GM08714 (cell line): Measurements from ENCODE around the gene BEST4.
"Not testable (repeated sequence)": the region's sequence is repeated elsewhere in the genome, so short reads cannot be mapped to it uniquely, and the experiment has no call there.

Experiments used
- H3K4me3 ChIP-seq: fragments of 200-500 bp; sonication (Bioruptor generic); 2 replicates; pipeline ENCODE4 v1.5.1; 2014; ENCODE audit warnings: mild to moderate bottlenecking, low read length, inconsistent platforms
- ZNF274 ChIP-seq: IDR thresholded peaks from 2 replicates; pipeline ENCODE4 v1.6.1; 2012; ENCODE audit warnings: mild to moderate bottlenecking, low read depth, low read length

BEST4 gene

GRCh38 chr1:44799770-44800584, 12.0 kb upstream of the BEST4 start, which contains the start of gene PLK3:
PLK3 (plus strand) TSS chr1:44800377; CDS start chr1:44800464, 87 bp downstream.
- H3K4me3 ChIP-seq = peak within 1 kb of the TSS; percentile 87
- no peak for TF ChIP-seq ZNF274

GRCh38 chr1:44798481-44799365, 10.8 kb upstream of the BEST4 start:
- no peak overlapping the region for H3K4me3 ChIP-seq
- no peak for TF ChIP-seq ZNF274

- H3K4me3 ChIP-seq = not testable (repeated sequence)
These were observed 9.9 kb upstream of the BEST4 start for GRCh38 chr1:44797886-44798285.

- H3K4me3 ChIP-seq = no peak overlapping the region
These were observed 4.9 kb upstream of the BEST4 start for GRCh38 chr1:44792736-44793502.

GRCh38 chr1:44790968-44791801, 3.2 kb upstream of the BEST4 start:
- no peak for TF ChIP-seq ZNF274
- no peak overlapping the region for H3K4me3 ChIP-seq

More at GRCh38 chr1:44792736-44793502, 4.9 kb upstream of the BEST4 start:
- no peak for TF ChIP-seq ZNF274

- no peak overlapping the region for H3K4me3 ChIP-seq
- no peak for TF ChIP-seq ZNF274
These were observed 464 bp downstream of the BEST4 start for GRCh38 chr1:44787506-44787905.

- H3K4me3 ChIP-seq = no peak overlapping the region
- no peak for TF ChIP-seq ZNF274
These were observed 1.0 kb downstream of the BEST4 start for GRCh38 chr1:44786841-44787426.

GRCh38 chr1:44786138-44786840, 1.7 kb downstream of the BEST4 start:
- TF ChIP-seq ZNF274 = no peak
- H3K4me3 ChIP-seq = peak overlapping the region; percentile 4; the same call in 1 of the 2 replicates

GRCh38 chr1:44785501-44786137, 2.4 kb downstream of the BEST4 start:
- TF ChIP-seq ZNF274 = no peak
- peak overlapping the region; percentile 4; the same call in 1 of the 2 replicates for H3K4me3 ChIP-seq

- no peak for TF ChIP-seq ZNF274
- H3K4me3 ChIP-seq = no peak overlapping the region
These were observed 3.0 kb downstream of the BEST4 start for GRCh38 chr1:44785029-44785380.

GRCh38 chr1:44784094-44785028, 3.6 kb downstream of the BEST4 start:
- H3K4me3 ChIP-seq = peak overlapping the region; percentile 21; the same call in 1 of the 2 replicates
- no peak for TF ChIP-seq ZNF274
